D721Med (cell line): ENCODE measurements around the gene MGMT.

Experiments
- DNase-seq: peaks from one replicate; pipeline ENCODE4 v3.0.0; 2011; ENCODE audit warnings: low spot score; ENCODE audit not compliant: insufficient read length
- FAIRE-seq: peaks from 2 replicates; lab custom pipeline; 2011; peaks lifted over from hg19 to GRCh38; lab: Jason Lieb, UNC
- CTCF ChIP-seq: IDR thresholded peaks from 2 replicates; pipeline ENCODE4 v1.5.1; 2012; ENCODE audit warnings: mild to moderate bottlenecking, control low read depth; ENCODE audit not compliant: insufficient read depth; ENCODE audit errors: missing control alignments

MGMT gene

GRCh38 chr10:129773359-129773990 lies 306.4 kb downstream of the MGMT start:
- DNase-seq: no peak
- TF ChIP-seq CTCF: no peak
- FAIRE-seq: no peak

- TF ChIP-seq CTCF: no peak
- FAIRE-seq: no peak
Measured at GRCh38 chr10:129774082-129774735, 307.2 kb downstream of the MGMT start.

GRCh38 chr10:129774736-129775401 lies 307.8 kb downstream of the MGMT start:
- FAIRE-seq (no peak), DNase-seq (no peak)
- no peak for TF ChIP-seq CTCF

More at GRCh38 chr10:129774082-129774735, 307.2 kb downstream of the MGMT start:
- DNase-seq: no peak

- FAIRE-seq (no peak), DNase-seq (no peak)
- TF ChIP-seq CTCF: no peak
Measured at GRCh38 chr10:129775681-129776080, 308.6 kb downstream of the MGMT start.

GRCh38 chr10:129777687-129778086 lies 310.6 kb downstream of the MGMT start:
- no peak for FAIRE-seq
- no peak for TF ChIP-seq CTCF
- no peak for DNase-seq

GRCh38 chr10:129778571-129778970 lies 311.5 kb downstream of the MGMT start:
- FAIRE-seq (no peak), DNase-seq (no peak)
- no peak for TF ChIP-seq CTCF
